Stimulated activated CD8-positive, alpha-beta memory T cell treated with anti-CD3 and anti-CD28 coated beads, Interleukin-4, amount 100 ng/mL, for 1 hour (primary cell): Measurements from ENCODE around the gene JARID2.

Experiments used
- DNase-seq, 2 donors: peaks; one replicate each; pipeline ENCODE4 v3.0.0-alpha.2; 2020; ENCODE audit warnings: low read depth in 2 of 2, low spot score in 1 of 2

JARID2 gene

DNA sequence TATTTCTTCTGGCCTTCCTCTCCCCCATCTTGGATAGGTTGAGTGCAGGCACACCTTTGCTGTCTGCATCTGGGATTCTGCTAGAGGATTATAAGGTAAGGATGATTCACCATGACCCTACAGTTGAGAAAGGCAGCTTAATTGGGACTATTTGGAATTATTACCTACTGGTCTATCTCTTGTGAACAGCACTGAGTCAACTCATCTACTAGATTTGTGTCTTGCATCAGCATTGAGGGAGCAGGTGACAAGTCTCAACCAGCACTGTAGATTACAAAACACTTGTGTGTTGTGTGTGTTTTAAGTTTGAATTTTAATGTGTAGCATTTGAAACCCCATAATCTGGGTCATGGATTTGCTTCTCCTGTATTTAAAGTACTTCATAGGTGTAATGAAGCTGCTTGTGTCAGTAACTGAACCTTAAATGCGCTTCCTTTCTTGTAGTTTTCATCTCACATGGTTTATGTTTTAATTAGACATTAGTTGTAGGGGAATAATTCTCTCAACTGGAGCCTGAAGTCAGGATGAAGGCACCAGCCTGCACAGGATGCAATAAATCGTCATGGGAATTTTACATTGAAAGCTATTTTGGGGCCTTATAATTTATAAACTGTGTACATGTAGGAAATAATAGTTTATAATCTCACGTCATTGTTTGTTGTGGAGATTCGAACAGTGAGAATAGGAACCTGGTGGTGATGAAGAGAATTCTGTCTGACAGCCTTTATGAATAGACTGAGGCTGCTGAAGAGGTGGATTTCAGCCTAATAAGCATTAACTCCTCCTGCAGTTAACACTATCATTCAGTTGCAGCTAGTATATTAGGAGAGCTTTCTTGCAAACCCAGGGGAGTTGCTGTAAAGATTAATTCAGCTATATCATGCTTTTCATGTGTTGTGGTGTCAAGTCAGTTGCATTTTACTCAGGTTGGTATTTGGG lies 125.1 kb downstream of the JARID2 start:
- DNase-seq: no peak

DNA sequence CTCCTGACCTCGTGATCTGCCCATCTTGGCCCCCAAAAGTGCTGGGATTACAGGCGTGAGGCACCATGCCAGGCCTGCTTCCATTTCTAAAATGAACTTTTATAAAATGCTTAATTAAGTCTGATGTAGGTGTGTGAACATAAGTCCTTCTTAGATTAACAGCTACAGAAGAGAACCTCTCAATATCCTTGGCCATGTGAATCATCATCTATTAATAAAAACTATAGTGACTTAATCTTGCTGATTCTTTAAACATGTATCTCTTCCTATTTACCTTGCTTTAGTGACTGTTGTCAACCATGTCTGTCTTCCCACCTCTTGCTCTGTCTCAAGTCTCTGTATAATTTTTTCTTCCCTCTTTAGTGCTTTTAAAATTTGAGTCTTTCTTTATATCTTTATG lies 127.1 kb downstream of the JARID2 start:
- no peak for DNase-seq

DNA sequence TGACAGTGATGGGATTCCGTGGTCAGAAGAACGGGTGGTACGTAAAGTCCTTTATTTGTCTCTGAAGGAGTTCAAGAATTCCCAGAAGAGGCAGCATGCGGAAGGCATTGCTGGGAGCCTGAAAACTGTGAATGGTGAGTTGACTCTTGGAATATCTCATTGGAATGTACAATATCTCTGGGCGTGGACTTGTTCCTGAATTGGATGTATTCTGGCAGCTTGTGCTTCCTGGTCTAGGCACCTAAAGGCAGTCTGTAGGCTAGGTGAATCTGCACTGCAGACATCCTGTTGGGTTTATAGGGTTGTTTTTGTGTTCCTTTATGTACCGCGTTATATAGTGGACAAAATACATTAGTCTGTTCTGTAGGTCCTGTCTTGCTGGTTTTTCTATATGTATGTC lies 128.2 kb downstream of the JARID2 start:
- DNase-seq: no peak

DNA sequence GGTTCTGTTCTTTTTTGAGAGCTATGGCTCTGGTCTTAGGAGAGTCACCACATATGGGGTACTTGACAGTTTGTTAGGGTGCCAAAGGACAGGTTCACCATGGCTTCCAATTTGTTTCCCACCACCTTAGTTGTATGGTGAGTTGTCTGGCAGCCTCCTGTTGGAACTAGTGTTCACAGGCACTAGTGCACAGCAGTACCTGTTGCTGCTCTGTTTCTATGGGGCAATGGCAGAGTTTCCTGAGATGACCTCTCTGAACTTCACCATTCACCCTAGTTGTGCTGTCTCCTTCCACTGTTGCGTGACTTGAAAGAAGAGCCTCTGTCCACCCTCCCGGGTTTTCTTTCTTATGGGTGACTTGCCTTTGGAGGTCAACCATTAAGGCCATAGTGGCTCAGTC lies 129.1 kb downstream of the JARID2 start:
- no peak for DNase-seq

DNA sequence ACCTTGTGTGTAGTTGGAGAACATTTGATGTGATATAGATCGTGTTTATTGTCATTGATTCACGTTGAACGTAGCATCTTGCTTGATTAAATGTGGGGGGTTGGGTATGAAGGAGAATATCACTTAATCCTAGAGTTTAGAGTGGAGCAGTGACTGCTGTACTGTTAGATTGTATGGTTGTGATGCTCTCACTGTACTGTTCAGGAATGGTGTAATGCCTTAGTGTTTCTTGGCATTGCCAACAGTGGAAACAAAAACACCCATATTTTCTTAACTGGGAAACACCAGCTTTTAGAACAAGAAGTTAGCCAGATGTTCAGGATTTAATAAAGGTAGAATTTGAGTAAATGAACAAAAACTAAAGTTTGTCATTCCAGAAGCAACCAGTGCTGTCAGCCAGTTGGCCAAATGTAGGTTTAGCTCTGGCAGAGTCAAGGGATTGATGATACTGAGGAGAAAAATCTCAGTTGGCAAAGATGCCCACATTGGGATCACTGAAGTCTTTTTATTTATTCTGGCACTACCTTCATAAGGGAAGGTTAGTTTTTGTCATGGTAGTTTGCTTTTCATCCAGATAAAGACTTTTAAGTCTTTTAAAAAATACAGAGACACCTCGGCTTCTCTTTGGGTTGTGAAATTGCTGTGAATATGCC lies 129.9 kb downstream of the JARID2 start:
- no peak for DNase-seq

DNA sequence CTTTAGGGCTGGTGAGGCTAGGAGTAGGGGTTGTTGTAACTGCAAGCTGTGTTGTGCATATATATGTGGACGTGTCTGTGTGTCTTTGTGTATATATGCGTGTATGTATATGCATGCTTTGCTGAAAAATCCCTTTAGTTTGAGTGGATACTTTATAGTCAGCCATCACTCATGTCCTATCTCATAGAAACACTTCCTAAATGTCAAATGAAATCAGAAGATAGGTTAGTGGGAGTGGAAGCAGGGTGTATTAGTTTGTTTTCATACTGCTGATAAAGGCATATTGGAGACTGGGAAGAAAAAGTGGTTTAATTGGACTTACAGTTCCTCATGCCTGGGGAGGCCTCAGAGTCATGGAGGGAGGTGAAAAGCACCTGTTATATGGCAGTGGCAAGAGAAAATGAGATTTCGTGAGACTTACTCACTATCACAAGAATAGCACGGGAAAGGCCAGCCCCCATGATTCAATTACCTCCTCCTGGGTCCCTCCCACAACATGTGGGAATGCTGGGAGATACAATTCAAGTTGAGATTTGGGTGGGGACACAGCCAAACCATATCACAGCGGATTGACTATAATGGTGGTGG lies 131.1 kb downstream of the JARID2 start:
- DNase-seq: no peak

DNA sequence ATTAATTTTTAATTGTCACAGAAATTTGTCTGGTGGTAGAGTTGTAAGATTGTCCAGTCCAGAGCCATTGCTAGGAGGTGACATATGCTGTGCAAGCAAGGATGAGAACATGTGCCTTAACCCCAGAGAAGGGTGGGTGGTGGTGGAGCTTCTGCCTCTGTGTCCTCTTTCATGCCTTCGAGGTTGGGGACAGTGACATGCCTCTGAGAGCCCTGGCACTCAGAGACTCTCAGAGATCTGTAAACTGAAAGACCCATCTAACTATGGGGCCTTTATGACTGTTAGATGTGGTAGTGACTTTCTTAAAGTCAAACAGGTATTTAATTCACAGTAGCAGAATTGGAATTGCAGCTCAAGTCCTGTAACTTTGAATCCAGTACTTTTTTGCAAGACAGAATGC lies 132.4 kb downstream of the JARID2 start:
- DNase-seq: no peak

DNA sequence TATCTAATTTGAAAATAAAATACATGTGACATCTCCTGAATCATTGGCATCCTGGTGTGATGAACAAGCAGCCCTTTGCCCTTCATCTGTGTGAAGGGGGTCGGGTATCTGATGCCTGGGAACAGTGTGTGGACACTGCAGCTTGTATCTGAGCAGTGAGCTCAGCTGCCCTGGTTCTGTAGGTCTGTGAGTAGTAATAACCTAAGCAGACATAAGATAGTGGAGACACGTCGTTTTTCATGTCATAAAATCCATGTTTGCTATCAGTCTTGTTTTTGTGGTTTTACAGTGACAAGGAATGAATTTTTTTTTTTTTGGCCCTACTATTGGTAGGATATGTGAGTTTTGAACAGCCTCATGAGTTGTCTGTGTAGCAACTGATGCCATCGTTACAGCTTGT lies 133.0 kb downstream of the JARID2 start:
- no peak for DNase-seq

DNA sequence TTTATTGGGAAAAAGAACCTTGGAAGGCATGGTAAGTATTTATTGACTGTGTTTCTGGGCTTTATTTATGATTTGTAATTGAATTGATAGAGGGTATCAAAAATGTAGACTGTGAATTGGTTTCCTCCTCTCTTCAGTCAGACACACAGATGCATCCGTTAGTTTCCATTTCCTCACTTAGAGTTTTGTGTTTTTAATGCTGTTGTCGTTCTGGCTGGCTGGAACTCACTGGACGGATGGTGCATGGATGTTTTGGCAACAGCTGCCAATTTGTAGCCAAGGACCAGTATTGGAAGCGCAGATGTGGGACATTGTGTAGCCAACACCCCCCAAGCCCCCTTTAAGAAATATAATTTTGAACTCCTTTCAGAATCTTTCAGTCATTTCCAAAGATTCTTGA lies 134.5 kb downstream of the JARID2 start:
- DNase-seq: no peak

DNA sequence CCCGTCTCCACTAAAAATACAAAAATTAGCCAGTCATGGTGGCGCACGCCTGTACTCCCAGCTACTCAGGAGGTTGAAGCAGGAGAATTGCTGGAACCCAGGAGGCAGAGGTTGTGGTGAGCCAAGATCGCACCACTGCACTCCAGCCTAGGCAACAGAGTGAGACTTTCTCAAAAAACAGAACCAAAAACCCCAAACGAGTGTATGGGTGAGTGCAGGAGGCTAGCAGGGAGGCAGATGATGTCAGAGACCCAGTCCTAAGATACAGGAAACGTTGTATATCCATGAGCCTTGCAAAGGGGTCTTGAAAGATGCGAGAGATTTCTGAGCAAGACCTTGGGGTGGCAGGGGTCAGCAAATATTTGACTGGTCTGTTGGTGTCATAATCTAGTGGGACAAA lies 136.2 kb downstream of the JARID2 start:
- no peak for DNase-seq

DNA sequence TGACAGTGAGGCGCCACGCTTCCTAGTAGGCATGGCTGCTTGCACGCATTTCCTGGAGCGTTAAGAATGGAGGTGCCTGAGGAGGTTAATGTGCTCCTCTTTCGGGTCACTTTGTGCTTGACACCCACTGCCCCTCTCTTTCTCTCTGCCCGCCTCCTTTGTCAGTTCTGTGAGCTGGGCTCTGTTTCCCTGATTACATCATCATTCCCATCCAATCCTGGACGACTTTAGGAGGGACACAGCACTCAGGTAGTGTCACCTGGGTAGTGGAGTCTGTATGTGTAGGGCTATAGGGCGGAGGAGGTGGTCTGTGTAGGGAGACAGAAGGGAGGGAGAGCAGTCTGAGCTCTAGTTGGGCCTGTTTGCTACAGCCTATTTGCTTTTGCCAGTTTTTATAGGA lies 136.8 kb downstream of the JARID2 start:
- DNase-seq: no peak

DNA sequence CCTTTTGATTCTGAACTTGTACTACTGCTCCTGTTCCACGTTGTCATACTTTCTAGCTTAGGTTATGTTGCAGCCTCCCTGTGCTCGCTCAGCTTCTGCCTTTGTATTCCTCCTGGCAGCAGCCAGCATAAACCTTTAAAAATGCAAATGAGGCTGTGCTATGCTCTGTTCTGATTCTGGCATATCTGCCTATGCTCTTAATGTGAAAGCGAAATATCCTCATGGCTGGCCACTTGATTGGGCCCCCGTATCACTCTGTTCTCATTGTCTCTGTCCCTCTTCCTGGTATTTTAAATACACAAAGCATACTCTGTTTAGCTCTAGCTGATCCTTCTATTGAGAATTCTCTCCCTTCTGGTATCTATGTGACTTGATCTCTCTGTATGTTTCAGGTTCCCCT lies 139.0 kb downstream of the JARID2 start:
- no peak for DNase-seq

DNA sequence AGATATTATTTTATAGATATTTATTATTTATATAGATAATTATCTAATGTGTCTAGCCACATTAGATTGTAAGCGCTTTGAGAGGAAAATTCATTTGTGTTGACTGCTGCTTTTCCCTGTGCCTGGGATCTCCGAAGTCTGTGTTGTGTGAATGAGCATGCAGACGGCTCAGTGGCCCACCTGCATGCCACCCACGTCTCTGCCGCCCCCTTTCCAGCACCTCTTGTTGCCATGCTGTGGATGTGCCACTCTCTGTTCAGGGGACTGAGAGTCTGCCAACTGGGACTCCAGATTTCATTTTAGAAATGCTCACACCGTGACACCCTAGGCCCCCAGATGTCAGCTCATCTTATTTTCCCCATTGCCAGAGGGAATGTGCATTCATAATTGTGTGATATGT lies 139.7 kb downstream of the JARID2 start:
- no peak for DNase-seq

DNA sequence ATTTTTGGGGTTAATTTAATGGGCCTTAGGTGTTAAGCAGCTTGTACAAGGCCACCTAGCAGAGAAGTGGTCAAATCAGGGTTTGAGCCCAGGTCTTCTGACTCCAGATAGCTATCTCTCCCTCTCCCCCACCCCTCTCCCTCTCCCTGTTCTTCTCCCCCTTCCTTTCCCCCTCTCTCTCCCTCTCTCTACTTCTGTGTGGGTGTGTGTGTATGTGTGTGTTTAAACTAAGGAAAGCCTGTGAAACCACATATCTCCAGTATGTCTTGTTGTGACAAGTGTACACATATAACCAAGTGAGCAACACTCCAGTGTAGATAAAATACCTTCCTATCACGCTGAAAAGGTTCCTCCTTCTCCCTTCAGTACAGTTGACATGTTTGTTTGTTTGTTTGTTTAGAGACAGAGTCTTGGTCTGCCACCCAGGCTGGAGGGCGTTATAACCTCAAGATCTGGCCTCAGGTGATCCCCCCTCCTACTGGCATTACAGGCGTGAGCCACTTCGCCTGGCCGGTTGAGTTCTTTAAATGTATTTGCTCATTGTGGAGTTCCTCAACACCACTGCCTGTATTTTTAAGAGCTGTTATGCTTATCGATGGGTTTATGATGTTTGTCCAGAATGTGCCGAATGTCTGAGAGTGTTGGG lies 140.4 kb downstream of the JARID2 start:
- DNase-seq: no peak

DNA sequence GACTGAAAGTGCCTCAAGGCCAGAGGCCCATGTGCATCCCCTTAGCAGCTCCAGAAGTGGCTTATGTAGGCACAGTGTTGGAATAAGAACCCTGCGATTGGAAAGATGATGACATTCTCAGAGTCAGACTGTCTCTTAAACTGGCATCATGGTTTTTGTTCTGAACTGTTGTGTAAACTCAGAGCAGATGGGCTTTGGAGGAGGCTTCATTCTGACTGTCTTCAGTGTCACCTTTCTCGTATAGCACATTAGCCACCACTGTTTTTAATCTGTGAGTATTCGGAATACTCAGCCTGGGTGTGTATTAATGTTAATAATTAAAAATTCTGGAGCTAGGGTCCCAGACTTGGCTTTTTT lies 140.9 kb downstream of the JARID2 start:
- DNase-seq: no peak

DNA sequence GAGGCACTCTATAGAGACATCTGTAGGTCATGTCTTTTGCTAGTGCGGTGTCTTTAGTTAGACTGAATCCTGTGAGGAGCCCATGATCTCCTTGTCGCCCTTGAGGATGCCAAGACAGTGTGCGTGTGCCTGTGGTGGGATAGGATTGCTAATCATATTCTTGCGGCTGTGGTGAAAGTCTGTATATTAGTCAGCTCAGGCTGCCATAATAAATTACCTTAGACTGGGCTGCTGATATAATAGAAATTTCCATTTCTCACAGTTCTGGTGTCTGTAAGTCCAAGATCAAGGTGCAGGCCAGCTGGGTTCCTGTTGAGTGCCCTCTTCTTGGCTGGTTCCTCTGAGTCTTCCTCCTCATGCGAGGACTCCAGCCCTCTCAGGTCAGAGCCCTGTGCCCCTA lies 141.2 kb downstream of the JARID2 start:
- DNase-seq: no peak

DNA sequence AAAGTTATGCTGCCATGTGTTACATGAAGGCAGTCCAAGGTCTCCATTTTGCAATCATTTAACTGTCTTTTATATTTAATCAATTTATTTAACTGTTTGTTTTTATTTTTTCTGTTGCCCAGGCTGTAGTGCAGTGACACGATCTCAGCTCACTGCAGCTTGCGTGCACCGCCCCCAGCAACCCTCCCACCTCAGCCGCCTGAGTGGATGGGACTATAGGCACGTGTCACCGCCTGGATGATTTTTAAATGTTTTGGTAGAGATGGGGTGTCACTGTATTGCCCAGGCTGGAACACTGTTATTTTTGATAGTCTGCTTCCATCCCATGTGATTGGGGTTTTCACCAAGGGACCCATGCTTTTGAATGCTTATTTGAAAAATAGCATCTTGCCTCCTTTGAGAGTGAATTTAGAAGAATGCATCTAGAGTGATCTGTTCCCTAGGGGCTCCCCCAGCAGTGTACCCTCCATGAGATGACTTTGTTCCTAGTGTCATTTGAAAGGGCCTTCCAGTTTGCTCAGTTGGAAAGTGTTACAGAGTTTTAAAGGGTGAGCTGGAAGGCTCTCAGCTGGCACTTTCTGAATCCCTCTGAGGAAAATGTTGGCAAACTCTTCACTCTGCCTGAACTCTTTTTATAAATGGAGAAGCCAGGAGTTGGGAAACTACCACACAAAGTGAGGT lies 143.4 kb downstream of the JARID2 start:
- no peak for DNase-seq

DNA sequence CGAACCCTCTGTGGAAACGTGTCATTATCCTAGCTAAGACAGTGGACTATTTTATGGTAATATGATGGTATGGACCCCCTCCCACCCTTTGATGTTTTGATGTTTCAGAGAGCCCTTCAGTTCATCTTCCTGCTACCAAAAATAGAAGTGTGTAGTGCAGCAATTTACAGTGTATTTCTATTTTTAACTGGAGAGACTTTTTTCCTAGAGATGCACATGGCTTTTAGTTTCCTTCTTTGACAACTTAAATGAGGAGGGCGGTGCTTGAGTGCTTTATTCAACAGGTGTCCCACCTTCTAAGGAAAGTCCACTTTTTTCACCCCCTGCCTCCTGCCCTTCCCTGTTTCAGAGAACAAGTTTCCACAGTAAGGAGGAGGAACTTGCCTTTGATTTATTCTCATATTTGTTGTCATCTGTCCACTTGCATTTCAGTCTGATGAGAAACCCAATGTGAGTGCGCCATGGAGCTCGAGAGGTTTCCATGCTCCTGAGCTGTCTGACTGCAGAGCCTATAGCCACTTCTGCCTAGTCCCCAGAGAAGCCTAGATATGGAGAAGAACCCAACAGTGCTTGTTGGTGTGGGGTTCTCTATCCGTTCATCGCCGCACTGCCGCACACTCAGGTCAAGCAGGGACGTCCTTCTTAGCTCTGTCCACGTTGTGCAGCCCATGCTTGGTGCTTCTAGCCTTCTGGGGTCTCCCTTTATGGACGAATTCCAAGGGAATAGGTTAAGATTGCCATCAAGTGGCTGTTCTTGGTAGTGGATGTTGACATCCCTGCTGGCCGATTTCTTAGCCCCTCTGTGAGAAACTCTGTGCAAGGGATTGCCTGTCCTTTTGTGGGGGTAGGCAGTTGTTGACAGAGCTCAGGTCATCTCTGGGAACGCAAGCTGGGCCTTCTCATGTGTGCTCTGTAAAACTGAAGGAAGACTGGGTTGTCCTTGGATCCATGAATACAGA lies 144.2 kb downstream of the JARID2 start:
- no peak for DNase-seq

DNA sequence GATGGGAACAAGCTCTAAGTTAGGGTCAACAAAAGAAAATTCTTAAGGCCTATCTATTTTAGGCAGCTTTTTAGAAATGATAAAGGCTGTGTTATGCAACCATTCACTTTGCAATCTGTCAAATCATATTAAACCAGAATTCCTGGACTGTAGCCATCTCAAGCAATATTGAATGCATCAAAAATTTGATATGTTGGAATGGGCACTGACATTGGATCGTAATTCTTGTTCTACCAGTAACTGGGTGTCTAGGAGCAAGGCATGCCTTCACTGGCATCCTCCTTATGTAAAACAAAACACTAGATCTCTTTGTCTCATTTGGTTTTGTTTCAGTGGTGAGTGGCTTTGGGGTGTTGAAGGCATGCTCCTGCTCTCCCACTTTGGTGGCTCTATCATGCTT lies 145.6 kb downstream of the JARID2 start:
- DNase-seq: no peak

DNA sequence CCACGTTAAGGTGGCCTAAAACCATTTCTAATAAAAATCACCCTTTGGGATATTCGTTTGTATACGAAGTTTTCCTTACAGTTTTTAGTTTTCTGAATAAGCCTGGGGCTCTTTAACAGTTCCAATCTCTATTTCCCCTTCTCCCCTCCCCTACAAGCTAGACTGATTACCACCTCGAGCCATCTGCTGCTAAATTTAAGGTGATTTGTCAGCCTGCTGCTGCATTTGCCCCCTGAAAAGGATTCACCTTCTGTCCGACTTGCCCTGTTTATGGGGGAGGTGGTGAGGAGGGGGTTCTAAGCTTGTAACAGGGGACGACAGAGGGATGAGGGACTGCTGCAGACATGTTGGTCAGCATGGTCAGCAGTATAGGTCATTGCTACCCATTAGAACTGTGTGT lies 146.3 kb downstream of the JARID2 start:
- no peak for DNase-seq
